Fibroblast of lung (primary cell): ENCODE data around the gene CTRL. TPM values are rescaled to one million over a fixed set of nuclear protein-coding genes. Genes with fewer than 3 reads are reported as not detected.

ENCODE experiments used
- DNase-seq, 2 donors: peaks; one replicate each; pipeline versions ENCODE4 v3.0.0 to v3.0.0-alpha.2; 2010; ENCODE audit warnings: low read depth in 2 of 2
- H2AFZ ChIP-seq: 2 replicates; pipeline ENCODE4 v1.5.1; 2012; ENCODE audit warnings: low read length, control low read depth, inconsistent platforms
- H3K27ac ChIP-seq: 2 replicates; pipeline ENCODE4 v1.5.1; 2011; ENCODE audit warnings: low read length, control low read depth; ENCODE audit not compliant: insufficient read depth
- H3K27me3 ChIP-seq: 2 replicates; pipeline ENCODE4 v1.5.1; 2011; ENCODE audit warnings: mild to moderate bottlenecking, low read length; ENCODE audit not compliant: control insufficient read depth, insufficient read depth
- H3K36me3 ChIP-seq: 2 replicates; pipeline ENCODE4 v1.5.1; 2011; ENCODE audit warnings: low read length; ENCODE audit not compliant: control insufficient read depth, insufficient read depth
- H3K4me1 ChIP-seq: 2 replicates; pipeline ENCODE4 v1.5.1; 2011; ENCODE audit warnings: low read length; ENCODE audit not compliant: control insufficient read depth, insufficient read depth; ENCODE audit errors: extremely low read depth
- H3K4me2 ChIP-seq: 2 replicates; pipeline ENCODE4 v1.5.1; 2011; ENCODE audit warnings: low read length, control low read depth; ENCODE audit not compliant: insufficient read depth; ENCODE audit errors: extremely low read depth
- H3K4me3 ChIP-seq, 4 experiments: fragments of 200-600 bp in 1 of 4; sonication (generic) in 1 of 4; replicated peaks in 1 of 4; 2 replicates each; pipeline ENCODE4 v1.5.1; 2011 to 2016; ENCODE audit warnings: low read length in 4 of 4, low read depth in 3 of 4, mild to moderate bottlenecking in 3 of 4, control low read depth in 2 of 4, inconsistent platforms in 1 of 4, mixed read lengths in 1 of 4; ENCODE audit not compliant: insufficient read depth in 1 of 4; ENCODE audit errors: control extremely low read depth in 1 of 4
- H3K79me2 ChIP-seq: 2 replicates; pipeline ENCODE4 v1.5.1; 2012; ENCODE audit warnings: mild to moderate bottlenecking, low read length, inconsistent platforms; ENCODE audit not compliant: control insufficient read depth, insufficient read depth
- H3K9ac ChIP-seq: 2 replicates; pipeline ENCODE4 v1.5.1; 2011; ENCODE audit warnings: mild to moderate bottlenecking, low read length, control low read depth; ENCODE audit not compliant: insufficient read depth
- H3K9me3 ChIP-seq: 2 replicates; pipeline ENCODE4 v1.5.1; 2012; ENCODE audit warnings: low read depth, low read length; ENCODE audit not compliant: control insufficient read depth, insufficient read depth
- H4K20me1 ChIP-seq: 2 replicates; pipeline ENCODE4 v1.5.1; 2011; ENCODE audit warnings: low read length; ENCODE audit not compliant: control insufficient read depth, insufficient read depth; ENCODE audit errors: extremely low read depth
- EZH2 ChIP-seq: IDR thresholded peaks from 2 replicates; pipeline ENCODE4 v1.5.1; 2012; ENCODE audit warnings: low read length, control low read depth, mild to moderate bottlenecking; ENCODE audit errors: missing control alignments
- polyA plus RNA-seq, 2 donors: library from polyadenylated mRNA; depleted of rRNA in 1 of 2; stranded (reverse) in 1 of 2; unstranded in 1 of 2; fragments of >200 nt; gene quantifications; 2 replicates each; pipeline ENCODE4 v1.2.1, GENCODE V29; 2011 to 2012; ENCODE audit warnings: missing spikeins in 1 of 2
- total RNA-seq: library from RNA; depleted of rRNA; stranded (reverse); fragments of >200 nt; gene quantifications from 2 replicates; pipeline ENCODE4 v1.2.1, GENCODE V29; 2014
- TF ChIP-seq, protein P1 (sequence below), 2 donors: IDR thresholded peaks in 1 of 2; conservative IDR thresholded peaks in 1 of 2; 1 replicate in 1 of 2; 2 replicates in 1 of 2; pipeline ENCODE4 v1.5.1; 2011 to 2012; ENCODE audit warnings: low read length in 2 of 2, control low read depth in 1 of 2, inconsistent platforms in 1 of 2, low read depth in 1 of 2, mild to moderate bottlenecking in 1 of 2

Gene CTRL
- total and polyA plus RNA-seq, 2 donors (not counting 1 experiment from before 2014, with no cell fraction given) = 0.14 to 0.33 TPM

DNA sequence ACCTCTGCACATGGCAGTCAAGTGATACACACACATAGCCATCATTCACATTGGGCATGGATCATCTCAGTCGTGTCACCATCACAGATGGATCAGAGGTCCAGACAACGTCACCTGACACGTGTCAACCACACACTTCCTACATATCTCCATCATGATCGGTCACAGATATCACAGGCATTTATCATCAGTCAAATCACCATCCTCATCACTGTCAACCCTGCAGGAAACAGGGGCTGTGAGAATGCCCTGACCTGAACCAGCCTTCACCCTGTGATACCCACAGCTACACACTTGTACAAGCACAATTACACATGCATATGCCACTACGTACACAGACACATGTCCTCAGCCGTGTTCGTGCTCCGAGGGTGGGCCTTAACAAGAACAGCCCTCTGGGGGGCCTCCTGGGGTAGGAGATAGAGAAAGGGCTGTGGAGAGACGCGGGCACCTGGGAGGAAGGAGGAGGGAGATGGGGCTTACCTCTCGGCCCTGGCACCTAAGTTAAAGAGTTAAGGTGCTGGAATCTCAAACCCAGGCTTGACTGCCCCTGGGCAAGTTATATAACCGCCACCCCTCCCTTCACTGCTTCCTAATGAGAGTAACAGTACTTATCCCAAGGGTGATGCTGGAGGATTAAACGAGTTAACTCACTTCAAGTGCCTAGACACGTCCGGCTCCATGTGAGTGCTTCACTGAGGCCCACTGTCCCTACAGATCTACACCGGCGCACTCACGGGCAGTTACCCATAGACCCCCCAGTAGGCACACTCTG, 35.7 kb upstream of the CTRL start:
- peaks cover 6% of the 10 kb centered on the region for H3K36me3 ChIP-seq
- no peaks in the 10 kb centered on the region for H3K27me3 ChIP-seq
- no peaks in the 10 kb centered on the region for H4K20me1 ChIP-seq
- peak overlapping the region; percentile 85 for H3K27ac ChIP-seq
- TF ChIP-seq, protein P1, sequence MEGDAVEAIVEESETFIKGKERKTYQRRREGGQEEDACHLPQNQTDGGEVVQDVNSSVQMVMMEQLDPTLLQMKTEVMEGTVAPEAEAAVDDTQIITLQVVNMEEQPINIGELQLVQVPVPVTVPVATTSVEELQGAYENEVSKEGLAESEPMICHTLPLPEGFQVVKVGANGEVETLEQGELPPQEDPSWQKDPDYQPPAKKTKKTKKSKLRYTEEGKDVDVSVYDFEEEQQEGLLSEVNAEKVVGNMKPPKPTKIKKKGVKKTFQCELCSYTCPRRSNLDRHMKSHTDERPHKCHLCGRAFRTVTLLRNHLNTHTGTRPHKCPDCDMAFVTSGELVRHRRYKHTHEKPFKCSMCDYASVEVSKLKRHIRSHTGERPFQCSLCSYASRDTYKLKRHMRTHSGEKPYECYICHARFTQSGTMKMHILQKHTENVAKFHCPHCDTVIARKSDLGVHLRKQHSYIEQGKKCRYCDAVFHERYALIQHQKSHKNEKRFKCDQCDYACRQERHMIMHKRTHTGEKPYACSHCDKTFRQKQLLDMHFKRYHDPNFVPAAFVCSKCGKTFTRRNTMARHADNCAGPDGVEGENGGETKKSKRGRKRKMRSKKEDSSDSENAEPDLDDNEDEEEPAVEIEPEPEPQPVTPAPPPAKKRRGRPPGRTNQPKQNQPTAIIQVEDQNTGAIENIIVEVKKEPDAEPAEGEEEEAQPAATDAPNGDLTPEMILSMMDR (conservative IDR thresholded peaks at IDR 0.05 in 1 of 2, IDR thresholded peaks at IDR 0.05 in 1 of 2; ENCODE audit: low read depth in 1 of 2, low read length in 2 of 2) = no peak
- TF ChIP-seq EZH2 = no peak
- peak overlapping the region; percentile 44 to 99 (median 84) for H3K4me3 ChIP-seq
- H3K9ac ChIP-seq = peak overlapping the region; percentile 92
- no peak overlapping the region for H2AFZ ChIP-seq
- peaks cover 25% of the 10 kb centered on the region for H3K4me1 ChIP-seq
- peaks cover 58% of the 10 kb centered on the region for H3K79me2 ChIP-seq
- H3K9me3 ChIP-seq = no peaks in the 10 kb centered on the region
- DNase-seq = no peak
- H3K4me2 ChIP-seq = peak overlapping the region; percentile 91

DNA sequence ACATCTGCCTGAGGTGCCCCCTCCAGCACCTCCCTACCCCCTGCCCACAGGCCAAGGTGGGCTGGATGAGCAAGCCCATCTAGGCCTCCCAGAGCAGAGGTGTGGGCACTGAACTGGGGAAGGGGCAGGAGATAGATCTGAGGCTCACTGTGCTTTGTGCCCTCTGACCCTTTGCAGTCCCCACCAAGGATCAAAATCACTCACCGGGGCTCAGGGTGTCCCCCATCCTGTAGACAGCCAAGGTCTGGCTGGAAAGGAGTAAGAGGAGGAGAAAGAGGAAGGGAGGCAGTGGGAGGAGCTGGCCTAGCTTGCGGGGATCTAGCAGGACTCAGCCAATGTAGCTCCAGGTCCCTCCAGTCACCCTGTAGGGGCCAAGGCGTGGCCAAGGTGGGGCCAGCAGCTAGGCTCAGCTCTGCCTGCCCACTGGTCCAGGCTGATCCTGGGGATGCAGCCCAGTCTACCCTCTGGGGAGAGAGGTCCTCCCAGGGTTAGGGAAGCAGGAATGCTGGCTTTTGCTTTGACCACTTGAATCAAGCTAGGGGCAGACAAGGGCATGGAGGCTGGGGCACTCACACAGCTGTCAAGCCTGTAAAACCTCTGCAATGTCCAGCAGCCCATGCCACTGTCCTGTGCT, 35.0 kb upstream of the CTRL start:
- peak overlapping the region; percentile 91 for H3K4me2 ChIP-seq
- H3K79me2 ChIP-seq = peaks cover 65% of the 10 kb centered on the region
- no peaks in the 10 kb centered on the region for H3K9me3 ChIP-seq
- peak overlapping the region; percentile 44 to 99 (median 84) for H3K4me3 ChIP-seq
- H3K36me3 ChIP-seq = peaks cover 11% of the 10 kb centered on the region
- H3K9ac ChIP-seq = peak overlapping the region; percentile 92
- DNase-seq = peak; percentile 28 to 57
- H3K27ac ChIP-seq = peak overlapping the region; percentile 85
- no peaks in the 10 kb centered on the region for H4K20me1 ChIP-seq
- peaks cover 25% of the 10 kb centered on the region for H3K4me1 ChIP-seq
- H3K27me3 ChIP-seq = no peaks in the 10 kb centered on the region
- TF ChIP-seq, protein P1 (conservative IDR thresholded peaks at IDR 0.05 in 1 of 2, IDR thresholded peaks at IDR 0.05 in 1 of 2; ENCODE audit: low read depth in 1 of 2, low read length in 2 of 2) = no peak
- TF ChIP-seq EZH2 = no peak
- no peak overlapping the region for H2AFZ ChIP-seq
